GM18868 (cell line): ENCODE results near the gene FAM53B.
"Not testable (repeated sequence)": the region's sequence is repeated elsewhere in the genome, so short reads cannot be mapped to it uniquely, and the experiment has no call there.

ENCODE experiments used
- ATAC-seq: cut with Tn5 transposase; IDR thresholded peaks from one replicate; pipeline ENCODE4 v1.9.1; 2021; ENCODE audit warnings: mild to moderate bottlenecking, moderate library complexity; ENCODE audit not compliant: unreplicated experiment

FAM53B gene

GRCh38 chr10:124590216-124591122 is 153.7 kb downstream of the FAM53B start:
- no peak for ATAC-seq

GRCh38 chr10:124589491-124590041 is 154.6 kb downstream of the FAM53B start:
- no peak for ATAC-seq

- ATAC-seq, result no peak
Observed at GRCh38 chr10:124588736-124589490, 155.3 kb downstream of the FAM53B start.

- not testable (repeated sequence) for ATAC-seq
Observed at GRCh38 chr10:124588341-124588735, 155.8 kb downstream of the FAM53B start.

- ATAC-seq, result no peak
Observed at GRCh38 chr10:124587811-124588211, 156.4 kb downstream of the FAM53B start.

- ATAC-seq, result no peak
Observed at GRCh38 chr10:124586142-124586541, 158.0 kb downstream of the FAM53B start.

GRCh38 chr10:124579011-124579399 is 165.2 kb downstream of the FAM53B start:
- ATAC-seq, result no peak

GRCh38 chr10:124578231-124579010 is 165.8 kb downstream of the FAM53B start:
- no peak for ATAC-seq

- ATAC-seq, result no peak
Observed at GRCh38 chr10:124577651-124578050, 166.5 kb downstream of the FAM53B start.

GRCh38 chr10:124576526-124577420 is 167.4 kb downstream of the FAM53B start:
- ATAC-seq, result no peak

GRCh38 chr10:124575107-124576035 is 168.8 kb downstream of the FAM53B start:
- ATAC-seq, result no peak

GRCh38 chr10:124574456-124575070 is 169.6 kb downstream of the FAM53B start:
- no peak for ATAC-seq

GRCh38 chr10:124573726-124574455 is 170.3 kb downstream of the FAM53B start:
- ATAC-seq, result no peak

GRCh38 chr10:124572751-124573150 is 171.4 kb downstream of the FAM53B start:
- ATAC-seq, result no peak

GRCh38 chr10:124570646-124571045 is 173.5 kb downstream of the FAM53B start:
- ATAC-seq, result no peak

GRCh38 chr10:124569623-124570470 is 174.3 kb downstream of the FAM53B start:
- no peak for ATAC-seq
